ENCODE data around the gene MGAT5.

Gene MGAT5

DNA sequence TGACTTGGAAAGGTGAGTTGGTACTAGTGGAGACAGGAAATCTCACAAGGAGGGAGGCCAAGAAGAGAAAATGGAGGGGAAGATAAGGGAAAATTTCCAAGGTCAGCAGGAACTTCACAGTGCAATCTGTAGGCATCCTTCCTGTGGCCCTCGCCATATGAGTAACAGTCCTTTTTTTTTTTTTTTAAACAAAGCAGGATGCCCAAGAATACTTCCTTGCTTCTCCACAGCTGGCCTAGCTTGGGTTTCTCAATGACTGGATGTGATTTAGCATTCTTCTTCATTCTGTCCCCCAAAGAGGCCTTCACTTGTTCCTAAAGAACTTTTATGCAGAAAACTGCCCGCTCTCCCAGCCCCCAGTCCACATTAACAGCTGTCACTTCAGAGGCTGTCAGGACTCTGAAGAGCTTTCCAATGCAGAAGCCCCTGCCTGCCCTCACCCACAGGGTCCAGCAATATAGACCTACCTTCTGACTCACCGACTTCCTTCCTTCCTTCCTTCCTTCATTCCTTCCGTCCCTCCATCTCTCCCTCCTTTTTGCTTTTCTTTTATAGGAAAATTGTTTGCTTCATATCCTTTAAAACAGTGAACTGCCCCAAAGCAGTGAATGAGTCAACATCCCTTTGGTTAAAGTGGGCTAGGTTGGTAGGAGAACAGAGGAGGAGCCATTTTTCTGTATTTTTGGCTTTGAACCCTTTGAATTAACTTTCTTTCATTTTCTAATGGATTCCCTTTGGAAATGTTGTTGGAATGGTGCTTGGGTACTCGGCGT, 172.0 kb downstream of the MGAT5 start:
- TF ChIP-seq, protein P1, sequence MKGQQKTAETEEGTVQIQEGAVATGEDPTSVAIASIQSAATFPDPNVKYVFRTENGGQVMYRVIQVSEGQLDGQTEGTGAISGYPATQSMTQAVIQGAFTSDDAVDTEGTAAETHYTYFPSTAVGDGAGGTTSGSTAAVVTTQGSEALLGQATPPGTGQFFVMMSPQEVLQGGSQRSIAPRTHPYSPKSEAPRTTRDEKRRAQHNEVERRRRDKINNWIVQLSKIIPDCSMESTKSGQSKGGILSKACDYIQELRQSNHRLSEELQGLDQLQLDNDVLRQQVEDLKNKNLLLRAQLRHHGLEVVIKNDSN (IDR thresholded peaks at IDR 0.05), result no peak
- no peak for TF ChIP-seq TAF1 (IDR thresholded peaks at IDR 0.05; ENCODE audit: low read depth)
- no peak for TF ChIP-seq RAD21 (IDR thresholded peaks at IDR 0.05; ENCODE audit: low read depth)
- TF ChIP-seq CREB1 (IDR thresholded peaks at IDR 0.05; ENCODE audit: low read depth), result no peak
- TF ChIP-seq EP300 (IDR thresholded peaks at IDR 0.05; ENCODE audit: borderline replicate concordance), result no peak
- no peak for TF ChIP-seq YY1 (IDR thresholded peaks at IDR 0.05; ENCODE audit: low read depth)
- TF ChIP-seq EGR1 (IDR thresholded peaks at IDR 0.05), result no peak

DNA sequence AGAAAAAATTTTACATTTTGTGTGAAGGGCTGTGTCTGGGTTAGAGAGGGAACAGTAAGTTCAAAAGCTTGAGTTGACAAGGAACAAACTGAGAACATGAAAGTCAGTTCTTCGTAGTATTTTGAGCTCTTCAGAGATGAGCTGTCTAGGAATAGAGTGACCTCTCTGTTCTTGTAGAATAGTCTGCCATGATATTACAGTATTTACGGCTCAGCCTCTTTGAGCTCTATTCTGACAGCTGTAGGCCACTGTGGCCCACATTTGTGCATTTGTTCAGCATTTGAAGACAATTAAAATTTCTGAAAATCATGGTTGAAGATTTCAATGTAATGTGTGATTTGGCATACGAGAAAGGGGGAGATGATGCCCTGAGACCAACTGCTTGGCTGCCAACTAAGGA, 172.8 kb downstream of the MGAT5 start:
- TF ChIP-seq YY1 (IDR thresholded peaks at IDR 0.05; ENCODE audit: low read depth) (no peak), CREB1 (IDR thresholded peaks at IDR 0.05; ENCODE audit: low read depth) (no peak), NFIC (IDR thresholded peaks at IDR 0.05) (no peak)

DNA sequence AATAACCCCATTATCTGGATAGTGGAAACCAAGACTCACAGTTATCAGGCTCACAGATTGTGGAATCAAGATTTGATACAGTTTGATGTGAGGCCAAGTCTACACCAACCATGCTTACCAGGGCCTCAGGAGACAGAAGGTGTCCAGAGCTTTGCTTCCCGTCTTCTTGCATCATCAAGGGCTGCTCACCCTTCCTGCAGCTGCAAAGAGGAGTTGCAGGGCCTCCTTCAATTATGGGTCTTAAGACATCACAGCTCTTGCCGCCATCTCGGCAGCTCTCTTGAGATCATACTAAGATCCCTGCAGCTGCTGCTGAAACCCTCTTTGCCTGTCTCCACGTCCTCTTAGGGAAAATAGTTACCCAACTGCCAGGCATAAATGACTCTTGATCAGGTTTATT, 176.0 kb downstream of the MGAT5 start:
- TF ChIP-seq, protein P2, sequence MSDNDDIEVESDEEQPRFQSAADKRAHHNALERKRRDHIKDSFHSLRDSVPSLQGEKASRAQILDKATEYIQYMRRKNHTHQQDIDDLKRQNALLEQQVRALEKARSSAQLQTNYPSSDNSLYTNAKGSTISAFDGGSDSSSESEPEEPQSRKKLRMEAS (IDR thresholded peaks at IDR 0.05), result no peak
- TF ChIP-seq CREB1 (IDR thresholded peaks at IDR 0.05; ENCODE audit: low read depth) (no peak), EGR1 (IDR thresholded peaks at IDR 0.05) (no peak), CEBPB (IDR thresholded peaks at IDR 0.05) (no peak), TEAD4 (IDR thresholded peaks at IDR 0.05) (no peak), TAF1 (IDR thresholded peaks at IDR 0.05; ENCODE audit: low read depth) (no peak), TCF12 (IDR thresholded peaks at IDR 0.05; ENCODE audit: low read depth) (no peak), ZBTB7A (IDR thresholded peaks at IDR 0.05; ENCODE audit: low read depth) (no peak), FOXM1 (IDR thresholded peaks at IDR 0.05; ENCODE audit: borderline replicate concordance, low read depth) (no peak), EP300 (IDR thresholded peaks at IDR 0.05; ENCODE audit: borderline replicate concordance) (no peak), YY1 (IDR thresholded peaks at IDR 0.05; ENCODE audit: low read depth) (no peak), RAD21 (IDR thresholded peaks at IDR 0.05; ENCODE audit: low read depth) (no peak), NFIC (IDR thresholded peaks at IDR 0.05) (no peak)
- TF ChIP-seq, protein P1 (IDR thresholded peaks at IDR 0.05), result no peak
- TF ChIP-seq, protein P3, sequence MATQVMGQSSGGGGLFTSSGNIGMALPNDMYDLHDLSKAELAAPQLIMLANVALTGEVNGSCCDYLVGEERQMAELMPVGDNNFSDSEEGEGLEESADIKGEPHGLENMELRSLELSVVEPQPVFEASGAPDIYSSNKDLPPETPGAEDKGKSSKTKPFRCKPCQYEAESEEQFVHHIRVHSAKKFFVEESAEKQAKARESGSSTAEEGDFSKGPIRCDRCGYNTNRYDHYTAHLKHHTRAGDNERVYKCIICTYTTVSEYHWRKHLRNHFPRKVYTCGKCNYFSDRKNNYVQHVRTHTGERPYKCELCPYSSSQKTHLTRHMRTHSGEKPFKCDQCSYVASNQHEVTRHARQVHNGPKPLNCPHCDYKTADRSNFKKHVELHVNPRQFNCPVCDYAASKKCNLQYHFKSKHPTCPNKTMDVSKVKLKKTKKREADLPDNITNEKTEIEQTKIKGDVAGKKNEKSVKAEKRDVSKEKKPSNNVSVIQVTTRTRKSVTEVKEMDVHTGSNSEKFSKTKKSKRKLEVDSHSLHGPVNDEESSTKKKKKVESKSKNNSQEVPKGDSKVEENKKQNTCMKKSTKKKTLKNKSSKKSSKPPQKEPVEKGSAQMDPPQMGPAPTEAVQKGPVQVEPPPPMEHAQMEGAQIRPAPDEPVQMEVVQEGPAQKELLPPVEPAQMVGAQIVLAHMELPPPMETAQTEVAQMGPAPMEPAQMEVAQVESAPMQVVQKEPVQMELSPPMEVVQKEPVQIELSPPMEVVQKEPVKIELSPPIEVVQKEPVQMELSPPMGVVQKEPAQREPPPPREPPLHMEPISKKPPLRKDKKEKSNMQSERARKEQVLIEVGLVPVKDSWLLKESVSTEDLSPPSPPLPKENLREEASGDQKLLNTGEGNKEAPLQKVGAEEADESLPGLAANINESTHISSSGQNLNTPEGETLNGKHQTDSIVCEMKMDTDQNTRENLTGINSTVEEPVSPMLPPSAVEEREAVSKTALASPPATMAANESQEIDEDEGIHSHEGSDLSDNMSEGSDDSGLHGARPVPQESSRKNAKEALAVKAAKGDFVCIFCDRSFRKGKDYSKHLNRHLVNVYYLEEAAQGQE (IDR thresholded peaks at IDR 0.05; ENCODE audit: low read depth), result no peak

DNA sequence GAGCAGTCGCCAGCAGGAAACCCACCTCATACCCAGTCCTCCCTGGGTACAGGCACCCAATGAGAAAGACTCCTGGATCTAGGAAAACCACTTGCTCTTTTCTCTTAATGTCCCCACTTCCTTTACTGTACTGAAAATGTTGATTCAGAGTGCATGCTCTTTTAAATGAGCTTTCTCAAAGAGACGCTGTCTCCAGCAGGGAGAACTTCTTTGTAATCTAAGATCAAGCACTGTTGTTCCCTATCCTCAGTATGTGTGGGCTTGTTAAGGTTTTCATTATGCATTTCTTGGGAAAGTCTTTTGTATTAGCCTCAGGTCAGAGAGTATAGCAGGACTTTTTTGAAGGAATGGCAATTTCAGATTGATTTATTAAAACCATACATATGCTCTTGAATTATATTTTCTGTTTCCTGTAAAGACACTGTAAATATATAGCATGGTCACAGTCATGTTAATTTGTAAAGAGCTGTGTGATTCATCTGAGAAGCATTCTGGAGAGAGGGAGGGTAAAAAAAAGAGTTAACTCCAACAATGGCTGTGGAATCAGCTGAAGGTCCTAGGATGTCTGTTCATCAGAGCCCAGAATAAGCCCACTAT, 178.1 kb downstream of the MGAT5 start:
- TF ChIP-seq RAD21 (IDR thresholded peaks at IDR 0.05; ENCODE audit: low read depth) (no peak), TAF1 (IDR thresholded peaks at IDR 0.05; ENCODE audit: low read depth) (no peak), EP300 (IDR thresholded peaks at IDR 0.05; ENCODE audit: borderline replicate concordance) (no peak), TCF12 (IDR thresholded peaks at IDR 0.05; ENCODE audit: low read depth) (no peak), NFIC (IDR thresholded peaks at IDR 0.05) (no peak)
- TF ChIP-seq, protein P3 (IDR thresholded peaks at IDR 0.05; ENCODE audit: low read depth), result no peak

DNA sequence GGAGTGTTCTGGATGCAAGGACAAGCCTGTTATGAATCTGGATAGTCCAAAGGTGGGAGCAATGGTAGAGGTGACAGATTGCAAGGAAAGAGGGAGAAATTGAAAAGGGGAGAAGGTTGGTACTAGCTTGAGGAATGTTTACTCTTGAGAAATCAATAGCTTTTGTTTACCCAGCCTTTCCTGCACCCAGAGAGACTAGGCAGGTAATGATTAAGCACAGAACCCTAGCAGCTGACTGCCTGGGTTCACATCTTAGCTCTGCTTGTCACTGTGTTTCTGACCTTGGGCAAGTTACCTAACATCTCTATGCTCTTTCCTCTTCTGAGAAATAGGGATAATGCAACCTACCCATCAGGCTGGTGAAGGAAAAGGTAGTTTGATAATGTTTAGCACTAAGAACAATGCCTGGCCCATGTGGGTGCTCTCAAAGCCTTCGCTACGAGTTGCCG, 178.6 kb downstream of the MGAT5 start:
- TF ChIP-seq TAF1 (IDR thresholded peaks at IDR 0.05; ENCODE audit: low read depth) (no peak), TEAD4 (IDR thresholded peaks at IDR 0.05) (no peak), NFIC (IDR thresholded peaks at IDR 0.05) (no peak), RAD21 (IDR thresholded peaks at IDR 0.05; ENCODE audit: low read depth) (no peak), FOXM1 (IDR thresholded peaks at IDR 0.05; ENCODE audit: borderline replicate concordance, low read depth) (no peak), TCF12 (IDR thresholded peaks at IDR 0.05; ENCODE audit: low read depth) (no peak), EGR1 (IDR thresholded peaks at IDR 0.05) (no peak), CREB1 (IDR thresholded peaks at IDR 0.05; ENCODE audit: low read depth) (no peak), ZBTB7A (IDR thresholded peaks at IDR 0.05; ENCODE audit: low read depth) (no peak), YY1 (IDR thresholded peaks at IDR 0.05; ENCODE audit: low read depth) (no peak), EP300 (IDR thresholded peaks at IDR 0.05; ENCODE audit: borderline replicate concordance) (no peak), CEBPB (IDR thresholded peaks at IDR 0.05) (no peak)
- TF ChIP-seq, protein P3 (IDR thresholded peaks at IDR 0.05; ENCODE audit: low read depth), result no peak
- TF ChIP-seq, protein P2 (IDR thresholded peaks at IDR 0.05), result no peak
- TF ChIP-seq, protein P1 (IDR thresholded peaks at IDR 0.05), result no peak
